HEK293 (cell line): ENCODE data around the gene PIM3.

Source experiments
- CTCF ChIP-seq: fragments of 450-650 bp; formaldehyde crosslinking; IDR thresholded peaks from 2 replicates; pipeline ENCODE4 v1.5.1; 2016; ENCODE audit warnings: missing biosample characterization, missing genetic modification characterization
- GLIS1 ChIP-seq: fragments of 450-650 bp; formaldehyde crosslinking; IDR thresholded peaks from 2 replicates; pipeline ENCODE4 v1.5.1; 2016; ENCODE audit warnings: missing biosample characterization, missing genetic modification characterization
- GLIS2 ChIP-seq: fragments of 450-650 bp; formaldehyde crosslinking; IDR thresholded peaks from 2 replicates; pipeline ENCODE4 v1.5.1; 2016; ENCODE audit warnings: missing biosample characterization, missing genetic modification characterization
- KLF1 ChIP-seq: fragments of 450-650 bp; formaldehyde crosslinking; IDR thresholded peaks from 2 replicates; pipeline ENCODE4 v1.5.1; 2016; ENCODE audit warnings: missing biosample characterization, missing genetic modification characterization
- KLF16 ChIP-seq: fragments of 450-650 bp; formaldehyde crosslinking; IDR thresholded peaks from 2 replicates; pipeline ENCODE4 v1.5.1; 2017; ENCODE audit warnings: missing biosample characterization, missing genetic modification characterization
- SP7 ChIP-seq: fragments of 450-650 bp; formaldehyde crosslinking; IDR thresholded peaks from 2 replicates; pipeline ENCODE4 v1.5.1; 2016; ENCODE audit warnings: missing biosample characterization, missing genetic modification characterization
- ZBTB8A ChIP-seq: fragments of 450-650 bp; formaldehyde crosslinking; IDR thresholded peaks from 2 replicates; pipeline ENCODE4 v1.5.1; 2016; ENCODE audit warnings: missing biosample characterization, missing genetic modification characterization
- ZNF280C ChIP-seq: fragments of 450-650 bp; formaldehyde crosslinking; IDR thresholded peaks from 2 replicates; pipeline ENCODE4 v1.5.1; 2016; ENCODE audit warnings: missing biosample characterization, missing genetic modification characterization
- ZNF341 ChIP-seq: fragments of 450-650 bp; formaldehyde crosslinking; IDR thresholded peaks from 2 replicates; pipeline ENCODE4; 2016; ENCODE audit warnings: low read depth, missing biosample characterization, missing genetic modification characterization
- ZNF585B ChIP-seq: fragments of 450-650 bp; formaldehyde crosslinking; IDR thresholded peaks from 2 replicates; pipeline ENCODE4 v1.5.1; 2016; ENCODE audit warnings: missing biosample characterization, missing genetic modification characterization
- ZNF629 ChIP-seq: fragments of 450-650 bp; formaldehyde crosslinking; IDR thresholded peaks from 2 replicates; pipeline ENCODE4 v1.5.1; 2017; ENCODE audit warnings: missing biosample characterization, missing genetic modification characterization
- ZNF670 ChIP-seq: fragments of 450-650 bp; formaldehyde crosslinking; IDR thresholded peaks from 2 replicates; pipeline ENCODE4 v1.5.1; 2016; ENCODE audit warnings: missing biosample characterization, missing genetic modification characterization, low read depth
- ZNF768 ChIP-seq: fragments of 450-650 bp; formaldehyde crosslinking; IDR thresholded peaks from 2 replicates; pipeline ENCODE4 v1.5.1; 2018; ENCODE audit warnings: missing biosample characterization, mild to moderate bottlenecking, missing genetic modification characterization
- ZNF785 ChIP-seq: fragments of 450-650 bp; formaldehyde crosslinking; IDR thresholded peaks from 2 replicates; pipeline ENCODE4 v1.5.1; 2016; ENCODE audit warnings: missing biosample characterization, missing genetic modification characterization
- ZSCAN16 ChIP-seq: fragments of 450-650 bp; formaldehyde crosslinking; IDR thresholded peaks from 2 replicates; pipeline ENCODE4 v1.5.1; 2016; ENCODE audit warnings: missing biosample characterization, missing genetic modification characterization
- ZSCAN30 ChIP-seq: fragments of 450-650 bp; IDR thresholded peaks from 2 replicates; pipeline ENCODE4 v1.5.1; 2018; ENCODE audit warnings: missing biosample characterization, mild to moderate bottlenecking, missing genetic modification characterization, moderate library complexity
- TF ChIP-seq, protein P1 (sequence below): fragments of 450-650 bp; formaldehyde crosslinking; IDR thresholded peaks from 2 replicates; pipeline ENCODE4 v1.5.1; 2016; ENCODE audit warnings: missing biosample characterization, missing genetic modification characterization, borderline replicate concordance
- TF ChIP-seq, protein P2 (sequence below): fragments of 450-650 bp; formaldehyde crosslinking; IDR thresholded peaks from 2 replicates; pipeline ENCODE4 v1.5.1; 2016; ENCODE audit warnings: missing biosample characterization, missing genetic modification characterization
- TF ChIP-seq, protein P3 (sequence below): fragments of 450-650 bp; formaldehyde crosslinking; IDR thresholded peaks from 2 replicates; pipeline ENCODE4 v1.5.1; 2016; ENCODE audit warnings: missing biosample characterization, missing genetic modification characterization
- TF ChIP-seq, protein P4 (sequence below): fragments of 450-650 bp; formaldehyde crosslinking; IDR thresholded peaks from 2 replicates; pipeline ENCODE4 v1.5.1; 2016; ENCODE audit warnings: missing biosample characterization, missing genetic modification characterization, borderline replicate concordance
- TF ChIP-seq, protein P5 (sequence below): fragments of 450-650 bp; formaldehyde crosslinking; IDR thresholded peaks from 2 replicates; pipeline ENCODE4 v1.5.1; 2017; ENCODE audit warnings: missing biosample characterization, missing genetic modification characterization

PIM3 gene

DNA sequence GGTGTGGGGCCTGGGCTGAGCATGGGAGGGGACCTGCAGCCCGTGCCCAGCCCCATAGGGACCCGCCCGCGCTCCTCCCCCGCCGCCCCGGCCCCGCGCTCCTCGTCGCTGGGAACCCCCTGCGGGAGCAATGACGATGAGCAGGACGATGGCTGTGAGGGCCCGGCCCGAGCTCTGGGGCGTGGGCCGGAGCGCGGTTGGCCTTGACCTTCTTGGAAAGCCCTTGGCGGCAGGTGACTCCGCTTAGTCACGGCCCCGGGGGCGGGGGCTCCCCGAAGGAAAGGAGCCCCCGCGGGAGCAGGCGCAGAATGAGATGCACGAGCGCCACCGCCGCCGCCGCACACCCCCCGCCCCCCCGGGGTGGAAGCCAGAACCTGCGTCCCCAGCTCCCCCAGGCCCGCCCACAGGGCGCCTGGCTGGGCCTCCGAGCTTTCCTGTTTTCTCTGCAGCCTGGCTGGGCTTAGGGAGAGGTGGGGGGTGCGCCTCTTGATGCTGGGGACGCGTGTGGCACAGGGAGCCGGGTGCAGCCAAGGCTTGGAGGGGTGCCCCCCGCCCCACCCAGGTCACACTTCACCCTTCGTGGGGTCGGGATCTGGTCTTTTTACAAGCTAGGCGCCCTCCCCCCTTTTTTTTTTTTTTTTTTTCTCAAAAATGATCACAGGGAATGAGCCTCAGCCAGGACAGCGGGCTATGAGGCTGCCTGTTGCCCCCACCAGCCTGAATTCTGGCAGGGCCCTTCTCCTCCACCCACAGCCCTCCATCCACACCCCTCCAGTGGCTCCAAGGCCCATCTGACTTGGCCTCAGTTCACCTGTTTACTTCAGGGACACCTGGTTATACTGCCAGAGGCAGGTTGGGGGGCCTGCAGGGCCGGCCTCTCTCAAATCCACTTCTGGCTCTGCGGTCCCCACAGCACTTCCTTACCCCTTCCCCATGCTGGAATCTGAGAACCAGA, 24.3 kb upstream of the PIM3 start (continued):
- TF ChIP-seq, protein P1, sequence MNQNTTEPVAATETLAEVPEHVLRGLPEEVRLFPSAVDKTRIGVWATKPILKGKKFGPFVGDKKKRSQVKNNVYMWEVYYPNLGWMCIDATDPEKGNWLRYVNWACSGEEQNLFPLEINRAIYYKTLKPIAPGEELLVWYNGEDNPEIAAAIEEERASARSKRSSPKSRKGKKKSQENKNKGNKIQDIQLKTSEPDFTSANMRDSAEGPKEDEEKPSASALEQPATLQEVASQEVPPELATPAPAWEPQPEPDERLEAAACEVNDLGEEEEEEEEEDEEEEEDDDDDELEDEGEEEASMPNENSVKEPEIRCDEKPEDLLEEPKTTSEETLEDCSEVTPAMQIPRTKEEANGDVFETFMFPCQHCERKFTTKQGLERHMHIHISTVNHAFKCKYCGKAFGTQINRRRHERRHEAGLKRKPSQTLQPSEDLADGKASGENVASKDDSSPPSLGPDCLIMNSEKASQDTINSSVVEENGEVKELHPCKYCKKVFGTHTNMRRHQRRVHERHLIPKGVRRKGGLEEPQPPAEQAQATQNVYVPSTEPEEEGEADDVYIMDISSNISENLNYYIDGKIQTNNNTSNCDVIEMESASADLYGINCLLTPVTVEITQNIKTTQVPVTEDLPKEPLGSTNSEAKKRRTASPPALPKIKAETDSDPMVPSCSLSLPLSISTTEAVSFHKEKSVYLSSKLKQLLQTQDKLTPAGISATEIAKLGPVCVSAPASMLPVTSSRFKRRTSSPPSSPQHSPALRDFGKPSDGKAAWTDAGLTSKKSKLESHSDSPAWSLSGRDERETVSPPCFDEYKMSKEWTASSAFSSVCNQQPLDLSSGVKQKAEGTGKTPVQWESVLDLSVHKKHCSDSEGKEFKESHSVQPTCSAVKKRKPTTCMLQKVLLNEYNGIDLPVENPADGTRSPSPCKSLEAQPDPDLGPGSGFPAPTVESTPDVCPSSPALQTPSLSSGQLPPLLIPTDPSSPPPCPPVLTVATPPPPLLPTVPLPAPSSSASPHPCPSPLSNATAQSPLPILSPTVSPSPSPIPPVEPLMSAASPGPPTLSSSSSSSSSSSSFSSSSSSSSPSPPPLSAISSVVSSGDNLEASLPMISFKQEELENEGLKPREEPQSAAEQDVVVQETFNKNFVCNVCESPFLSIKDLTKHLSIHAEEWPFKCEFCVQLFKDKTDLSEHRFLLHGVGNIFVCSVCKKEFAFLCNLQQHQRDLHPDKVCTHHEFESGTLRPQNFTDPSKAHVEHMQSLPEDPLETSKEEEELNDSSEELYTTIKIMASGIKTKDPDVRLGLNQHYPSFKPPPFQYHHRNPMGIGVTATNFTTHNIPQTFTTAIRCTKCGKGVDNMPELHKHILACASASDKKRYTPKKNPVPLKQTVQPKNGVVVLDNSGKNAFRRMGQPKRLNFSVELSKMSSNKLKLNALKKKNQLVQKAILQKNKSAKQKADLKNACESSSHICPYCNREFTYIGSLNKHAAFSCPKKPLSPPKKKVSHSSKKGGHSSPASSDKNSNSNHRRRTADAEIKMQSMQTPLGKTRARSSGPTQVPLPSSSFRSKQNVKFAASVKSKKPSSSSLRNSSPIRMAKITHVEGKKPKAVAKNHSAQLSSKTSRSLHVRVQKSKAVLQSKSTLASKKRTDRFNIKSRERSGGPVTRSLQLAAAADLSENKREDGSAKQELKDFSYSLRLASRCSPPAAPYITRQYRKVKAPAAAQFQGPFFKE: no peak
- peak; percentile 70 for TF ChIP-seq ZBTB8A (tag by site-specific recombination)
- TF ChIP-seq, protein P2, sequence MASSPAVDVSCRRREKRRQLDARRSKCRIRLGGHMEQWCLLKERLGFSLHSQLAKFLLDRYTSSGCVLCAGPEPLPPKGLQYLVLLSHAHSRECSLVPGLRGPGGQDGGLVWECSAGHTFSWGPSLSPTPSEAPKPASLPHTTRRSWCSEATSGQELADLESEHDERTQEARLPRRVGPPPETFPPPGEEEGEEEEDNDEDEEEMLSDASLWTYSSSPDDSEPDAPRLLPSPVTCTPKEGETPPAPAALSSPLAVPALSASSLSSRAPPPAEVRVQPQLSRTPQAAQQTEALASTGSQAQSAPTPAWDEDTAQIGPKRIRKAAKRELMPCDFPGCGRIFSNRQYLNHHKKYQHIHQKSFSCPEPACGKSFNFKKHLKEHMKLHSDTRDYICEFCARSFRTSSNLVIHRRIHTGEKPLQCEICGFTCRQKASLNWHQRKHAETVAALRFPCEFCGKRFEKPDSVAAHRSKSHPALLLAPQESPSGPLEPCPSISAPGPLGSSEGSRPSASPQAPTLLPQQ: 0 out of 2 replicates have a peak, but pooled peaks have one; percentile 24
- TF ChIP-seq ZNF341 (tag by site-specific recombination): 0 out of 2 replicates have a peak, but pooled peaks have one; percentile 18
- TF ChIP-seq ZNF785 (tag by site-specific recombination): no peak
- peak; percentile 52; the same call in 1 of the 2 replicates for TF ChIP-seq KLF16 (tag by site-specific recombination)
- TF ChIP-seq ZNF629: peak; percentile 47; the same call in 1 of the 2 replicates
- no peak for TF ChIP-seq ZNF670 (tag by site-specific recombination)
- TF ChIP-seq, protein P3, sequence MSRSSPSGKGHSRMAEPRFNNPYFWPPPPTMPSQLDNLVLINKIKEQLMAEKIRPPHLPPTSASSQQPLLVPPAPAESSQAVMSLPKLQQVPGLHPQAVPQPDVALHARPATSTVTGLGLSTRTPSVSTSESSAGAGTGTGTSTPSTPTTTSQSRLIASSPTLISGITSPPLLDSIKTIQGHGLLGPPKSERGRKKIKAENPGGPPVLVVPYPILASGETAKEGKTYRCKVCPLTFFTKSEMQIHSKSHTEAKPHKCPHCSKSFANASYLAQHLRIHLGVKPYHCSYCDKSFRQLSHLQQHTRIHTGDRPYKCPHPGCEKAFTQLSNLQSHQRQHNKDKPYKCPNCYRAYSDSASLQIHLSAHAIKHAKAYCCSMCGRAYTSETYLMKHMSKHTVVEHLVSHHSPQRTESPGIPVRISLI (tag by site-specific recombination): peak; percentile 68
- TF ChIP-seq KLF1 (tag by site-specific recombination): peak; percentile 92
- TF ChIP-seq GLIS2 (tag by site-specific recombination): peak; percentile 94
- TF ChIP-seq ZNF585B (tag by site-specific recombination): no peak
- TF ChIP-seq ZSCAN16 (tag by site-specific recombination): no peak
- TF ChIP-seq, protein P4, sequence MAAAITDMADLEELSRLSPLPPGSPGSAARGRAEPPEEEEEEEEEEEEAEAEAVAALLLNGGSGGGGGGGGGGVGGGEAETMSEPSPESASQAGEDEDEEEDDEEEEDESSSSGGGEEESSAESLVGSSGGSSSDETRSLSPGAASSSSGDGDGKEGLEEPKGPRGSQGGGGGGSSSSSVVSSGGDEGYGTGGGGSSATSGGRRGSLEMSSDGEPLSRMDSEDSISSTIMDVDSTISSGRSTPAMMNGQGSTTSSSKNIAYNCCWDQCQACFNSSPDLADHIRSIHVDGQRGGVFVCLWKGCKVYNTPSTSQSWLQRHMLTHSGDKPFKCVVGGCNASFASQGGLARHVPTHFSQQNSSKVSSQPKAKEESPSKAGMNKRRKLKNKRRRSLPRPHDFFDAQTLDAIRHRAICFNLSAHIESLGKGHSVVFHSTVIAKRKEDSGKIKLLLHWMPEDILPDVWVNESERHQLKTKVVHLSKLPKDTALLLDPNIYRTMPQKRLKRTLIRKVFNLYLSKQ (tag by site-specific recombination): no peak
- TF ChIP-seq ZSCAN30: no peak
- TF ChIP-seq ZNF280C (tag by site-specific recombination): no peak
- TF ChIP-seq, protein P5, sequence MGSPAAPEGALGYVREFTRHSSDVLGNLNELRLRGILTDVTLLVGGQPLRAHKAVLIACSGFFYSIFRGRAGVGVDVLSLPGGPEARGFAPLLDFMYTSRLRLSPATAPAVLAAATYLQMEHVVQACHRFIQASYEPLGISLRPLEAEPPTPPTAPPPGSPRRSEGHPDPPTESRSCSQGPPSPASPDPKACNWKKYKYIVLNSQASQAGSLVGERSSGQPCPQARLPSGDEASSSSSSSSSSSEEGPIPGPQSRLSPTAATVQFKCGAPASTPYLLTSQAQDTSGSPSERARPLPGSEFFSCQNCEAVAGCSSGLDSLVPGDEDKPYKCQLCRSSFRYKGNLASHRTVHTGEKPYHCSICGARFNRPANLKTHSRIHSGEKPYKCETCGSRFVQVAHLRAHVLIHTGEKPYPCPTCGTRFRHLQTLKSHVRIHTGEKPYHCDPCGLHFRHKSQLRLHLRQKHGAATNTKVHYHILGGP (tag by site-specific recombination): peak; percentile 54; the same call in 1 of the 2 replicates
- TF ChIP-seq CTCF (tag by site-specific recombination): 0 out of 2 replicates have a peak, but pooled peaks have one; percentile 18
- no peak for TF ChIP-seq ZNF768 (tag by site-specific recombination)
- peak; percentile 89 for TF ChIP-seq GLIS1 (tag by site-specific recombination)
- peak; percentile 55 for TF ChIP-seq SP7 (tag by site-specific recombination)
